Liver (tissue), 3 donors: ENCODE data around the gene NEAT1.

ENCODE experiments used
- ATF3 ChIP-seq: IDR thresholded peaks from 2 replicates; pipeline ENCODE4 v1.6.1; 2016; ENCODE audit warnings: antibody characterized with exemption
- CTCF ChIP-seq: fragments of 150-350 bp; IDR thresholded peaks from 2 replicates; pipeline ENCODE4 v1.5.1; 2017; ENCODE audit warnings: improper control_type of control experiment, low read depth, low read length; ENCODE audit not compliant: missing input control
- EGR1 ChIP-seq, 2 donors: IDR thresholded peaks; 2 replicates each; pipeline ENCODE4 v1.6.1; 2016 to 2018; ENCODE audit warnings: antibody characterized with exemption in 2 of 2, low read depth in 2 of 2
- GABPA ChIP-seq, 2 donors: IDR thresholded peaks in 1 of 2; conservative IDR thresholded peaks in 1 of 2; 2 replicates each; pipeline ENCODE4 v1.6.1; 2016; ENCODE audit warnings: antibody characterized with exemption in 2 of 2, mild to moderate bottlenecking in 1 of 2, moderate library complexity in 1 of 2
- MAX ChIP-seq: IDR thresholded peaks from 2 replicates; pipeline ENCODE4 v1.6.1; 2016; ENCODE audit warnings: antibody characterized with exemption
- RAD21 ChIP-seq, 2 donors: IDR thresholded peaks; 2 replicates each; pipeline ENCODE4 v1.6.1; 2016; ENCODE audit warnings: antibody characterized with exemption in 2 of 2, mild to moderate bottlenecking in 2 of 2
- REST ChIP-seq: IDR thresholded peaks from 2 replicates; pipeline ENCODE4 v1.6.1; 2016; ENCODE audit warnings: antibody characterized with exemption, mild to moderate bottlenecking
- SP1 ChIP-seq: IDR thresholded peaks from 2 replicates; pipeline ENCODE4 v1.6.1; 2018; ENCODE audit warnings: antibody characterized with exemption, mild to moderate bottlenecking
- YY1 ChIP-seq: IDR thresholded peaks from 2 replicates; pipeline ENCODE4 v1.6.1; 2016; ENCODE audit warnings: antibody characterized with exemption, mild to moderate bottlenecking
- donor health status: healthy.
- donor health status: healthy.

DNA sequence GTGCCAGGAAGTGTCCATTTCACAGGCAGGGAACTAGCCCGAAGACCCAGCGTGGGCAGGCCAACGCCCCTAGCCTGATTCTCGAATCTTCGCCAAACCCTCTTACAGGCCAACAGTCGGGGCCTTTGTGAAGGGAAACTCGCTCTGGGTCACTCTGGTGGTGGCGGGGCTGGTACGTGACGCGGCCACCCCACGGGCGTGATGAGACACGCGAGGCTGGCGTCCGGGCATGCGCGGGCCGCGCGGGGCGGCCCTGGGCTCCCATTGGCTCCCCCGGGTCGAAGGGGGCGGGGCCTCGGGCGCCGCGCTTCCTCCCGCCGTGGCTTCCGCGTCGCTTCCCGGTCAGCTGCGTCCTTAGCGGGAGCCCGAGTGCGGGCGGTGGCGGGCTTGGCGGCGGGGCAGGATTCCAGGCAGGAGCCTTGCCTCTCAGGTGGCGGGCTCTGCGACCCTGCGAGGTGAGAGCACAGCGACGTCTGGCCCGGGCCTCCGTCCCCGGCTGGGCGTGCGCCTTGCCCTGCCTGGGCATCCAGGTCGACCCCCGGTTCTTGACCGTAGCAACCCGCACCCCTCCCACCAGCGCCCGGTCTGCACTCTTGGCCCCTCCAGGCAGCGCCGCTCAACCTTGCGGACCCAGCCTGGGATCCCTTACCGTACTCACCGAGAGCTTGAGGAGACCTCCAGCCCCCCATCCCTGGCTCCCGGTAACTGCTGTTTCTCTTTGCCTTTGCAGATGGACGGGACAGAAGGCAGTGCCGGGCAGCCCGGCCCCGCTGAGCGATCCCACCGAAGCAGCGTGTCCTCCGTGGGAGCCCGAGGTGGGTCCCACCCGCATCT lies 36.1 kb upstream of the NEAT1 start, which contains the start of gene FRMD8:
- TF ChIP-seq YY1, result peak; percentile 41
- TF ChIP-seq CTCF, result no peak
- TF ChIP-seq SP1, result peak; percentile 20
- no peak for TF ChIP-seq RAD21 (IDR thresholded peaks at IDR 0.05)
- no peak for TF ChIP-seq GABPA (IDR thresholded peaks at IDR 0.05 in 1 of 2, conservative IDR thresholded peaks at IDR 0.05 in 1 of 2)
- TF ChIP-seq EGR1 (IDR thresholded peaks at IDR 0.05; ENCODE audit: low read depth in 2 of 2), result no peak
- TF ChIP-seq MAX, result no peak
- no peak for TF ChIP-seq REST
- TF ChIP-seq ATF3, result no peak
